ENCODE results near the gene ARHGAP31.

Gene ARHGAP31

DNA sequence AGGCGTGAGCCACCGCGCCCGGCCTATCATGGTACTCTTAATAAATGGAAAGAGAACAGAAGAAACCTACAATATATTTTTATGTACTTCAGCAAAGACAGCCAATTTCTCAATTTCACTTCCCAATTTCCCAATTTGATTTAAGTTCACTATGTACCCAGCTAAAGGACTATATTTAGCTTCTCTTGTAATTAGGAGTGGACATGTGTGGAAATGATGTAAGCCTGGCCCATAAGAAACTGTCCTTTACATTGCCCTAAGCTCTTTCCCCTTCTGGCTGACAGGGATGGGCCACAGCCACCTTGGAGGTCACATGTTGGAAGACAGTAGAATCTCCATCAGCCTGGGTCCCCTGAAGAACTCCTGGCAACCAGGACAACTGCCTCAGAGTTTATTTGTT is 163.1 kb downstream of the ARHGAP31 start:
- DNase-seq = no peak

DNA sequence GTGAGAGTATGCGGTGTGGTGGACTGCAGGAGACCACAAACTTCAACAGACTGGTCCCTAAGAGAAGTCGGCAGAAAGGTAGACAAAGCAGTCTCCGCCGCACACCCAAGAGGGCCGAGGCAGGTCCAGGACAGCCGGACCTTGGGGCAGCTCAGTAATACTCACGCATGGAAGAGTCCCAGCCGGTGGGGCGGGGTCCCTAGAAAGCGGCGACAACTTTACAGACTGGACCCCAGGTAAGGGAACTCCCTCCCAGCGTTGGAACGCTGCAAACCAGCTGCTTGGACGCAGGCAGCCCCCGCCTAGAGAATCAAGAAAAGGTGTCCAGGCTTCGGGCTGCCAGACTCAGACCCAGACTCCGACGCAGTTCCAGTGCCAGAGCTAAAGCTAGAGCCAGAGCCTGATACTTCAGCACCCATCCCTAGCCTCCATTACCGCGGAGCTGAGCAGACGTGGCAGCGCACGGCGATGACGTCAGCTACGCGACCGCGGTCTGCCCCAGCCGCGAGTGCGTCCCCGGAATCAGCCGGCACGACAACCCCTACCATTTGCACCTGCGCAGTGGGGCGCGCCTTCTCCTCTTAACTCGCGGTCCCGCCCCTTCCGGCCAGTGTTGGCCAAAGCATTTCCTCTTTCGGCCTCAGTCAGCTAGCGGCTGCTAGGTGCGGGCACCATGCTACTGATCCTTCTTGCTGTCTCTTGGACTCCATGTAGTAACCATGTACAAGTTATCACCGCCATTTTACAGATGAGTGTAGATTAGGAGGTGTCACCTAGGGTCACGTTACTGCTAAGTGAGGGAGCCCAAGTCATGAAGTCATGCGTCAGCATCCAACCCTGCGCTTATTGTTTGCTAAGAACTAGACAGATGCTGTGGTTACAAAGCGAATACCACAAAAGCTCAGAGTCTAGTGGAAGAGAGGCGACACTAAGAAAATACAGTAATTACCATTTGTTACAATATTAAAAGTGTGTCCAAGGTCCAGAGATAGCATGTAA is 169.3 kb downstream of the ARHGAP31 start, which contains the start of gene TMEM39A:
TSS of gene TMEM39A (minus strand) at position 445 of the 999 bp plus-strand sequence. CDS start 1,541 bp downstream, outside the sequence.
- peak; percentile 98 for DNase-seq

DNA sequence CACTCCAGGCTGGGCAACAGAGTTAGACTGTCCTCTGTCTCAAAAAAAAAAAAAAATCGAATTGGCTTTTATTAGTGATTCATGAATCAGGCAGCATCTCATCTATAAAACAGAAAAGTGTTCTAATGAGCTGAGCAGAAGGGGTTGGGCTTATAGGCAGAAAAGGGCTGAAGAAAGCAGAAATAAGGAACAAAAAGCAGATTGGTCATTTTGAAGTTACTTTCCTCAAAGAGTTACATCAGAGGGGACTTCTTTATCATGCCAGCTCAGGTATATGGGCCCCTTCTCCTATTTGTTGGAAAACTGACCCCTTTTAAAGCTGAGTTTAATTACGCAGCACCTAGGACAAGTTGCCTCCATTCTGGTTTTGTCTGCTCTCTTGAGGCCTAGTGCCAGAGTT is 173.9 kb downstream of the ARHGAP31 start:
- DNase-seq = no peak

DNA sequence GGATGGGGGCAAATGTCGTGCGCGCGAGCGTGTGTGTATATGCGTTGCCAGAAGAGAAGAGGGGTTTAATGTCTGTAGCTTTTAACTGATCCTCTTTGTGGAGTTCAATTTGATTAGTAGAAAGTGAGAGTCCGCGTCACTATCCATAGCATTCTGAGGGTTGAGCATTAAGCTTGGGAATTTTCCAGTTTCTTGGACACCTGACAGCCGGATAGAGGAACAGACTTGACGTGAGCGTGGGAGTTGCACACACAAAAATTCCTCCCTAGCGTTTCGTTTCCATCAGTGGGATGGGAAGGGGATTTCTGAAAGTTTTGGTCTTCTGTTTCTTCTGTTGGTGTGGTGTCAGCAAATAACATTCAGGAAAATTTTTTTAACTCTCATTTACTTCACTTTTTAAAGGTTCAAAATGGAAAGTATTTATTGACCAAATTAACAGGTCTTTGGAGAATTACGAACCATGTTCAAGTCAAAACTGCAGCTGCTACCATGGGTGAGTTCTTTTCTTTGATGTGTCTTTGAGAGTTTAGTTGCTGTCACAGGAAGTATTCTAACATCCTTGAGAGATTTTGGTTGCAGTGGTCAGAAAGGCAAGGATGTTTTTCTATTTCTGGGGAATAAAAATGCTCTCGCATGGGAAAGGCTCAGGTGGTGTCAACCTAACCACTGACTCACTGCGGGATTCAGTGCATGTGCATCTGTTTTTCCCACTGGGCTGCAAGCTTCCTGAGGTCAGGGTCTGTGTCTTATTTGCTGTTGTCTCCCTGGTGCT is 175.4 kb downstream of the ARHGAP31 start:
- DNase-seq = peak; percentile 17

All from fibroblast of skin of right biceps (primary cell).